Measurements from ENCODE around the gene TH. TPM values are rescaled to one million over a fixed set of nuclear protein-coding genes. Genes with fewer than 3 reads are reported as not detected.

The TH gene
- total and polyA plus RNA-seq, 2 experiments from 2014 or later: 0.34 TPM; not detected in 1

DNA sequence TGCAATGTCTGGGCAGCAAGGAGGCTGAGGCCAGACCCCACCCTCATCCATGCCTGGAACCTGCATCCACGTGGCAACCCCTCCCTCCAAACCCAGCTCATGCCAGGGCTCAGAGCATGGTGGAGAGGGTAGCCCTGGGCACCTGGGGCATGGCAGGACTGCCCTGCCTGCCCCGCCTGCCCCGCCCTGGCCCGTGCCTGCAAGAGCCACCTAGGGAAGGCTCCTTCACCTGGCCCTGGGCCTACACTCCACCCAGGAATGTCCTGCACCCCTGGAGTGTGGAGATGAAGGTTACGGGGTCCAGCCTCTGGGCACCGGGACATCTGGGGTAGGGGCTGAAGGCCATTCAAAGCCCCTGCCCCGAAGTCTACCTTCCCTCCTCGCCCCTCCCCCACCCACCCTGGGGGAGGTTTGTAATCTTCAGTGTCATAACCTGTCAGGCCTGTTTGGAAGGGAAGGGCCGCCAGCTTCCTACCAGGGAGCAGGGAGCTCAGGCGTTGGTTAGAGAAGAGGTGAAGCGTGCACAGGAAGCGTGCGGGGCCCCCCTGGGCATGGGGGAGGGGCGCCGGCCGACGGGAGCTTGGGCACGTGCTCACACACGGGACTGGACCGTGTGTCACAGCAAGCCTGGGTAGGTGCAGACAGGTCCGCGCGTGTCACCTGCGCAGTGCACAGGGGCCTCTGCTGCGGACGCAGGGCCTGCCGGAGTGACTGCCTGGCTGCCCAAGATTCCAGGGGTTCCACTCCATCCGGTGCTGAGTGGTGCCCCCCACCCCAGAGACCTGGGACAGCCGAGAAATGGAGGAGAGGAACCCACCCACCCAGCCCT, 30.7 kb upstream of the TH start:
- H3K27me3 Mint-ChIP-seq (ENCODE audit: insufficient read depth, low read depth, poor library complexity): peaks cover 8% of the 10 kb centered on the region
- ATAC-seq: no peak; the same call in 1 of the 3 replicates
- no peak overlapping the region for H3K27ac ChIP-seq (ENCODE audit: low read depth)

More for the DNA sequence above, 30.7 kb upstream of the TH start:
- Mint-ChIP-seq H3K27ac (no peak overlapping the region), H3K9me3 (peaks cover 3% of the 10 kb centered on the region; the same call in 2 of the 3 replicates), H3K36me3 (ENCODE audit: low read depth) (no peaks in the 10 kb centered on the region), H3K4me1 (no peaks in the 10 kb centered on the region), H3K4me3 (no peak overlapping the region)
- H2AFZ ChIP-seq: no peak overlapping the region
- H3K4me2 ChIP-seq: no peak overlapping the region
- H3K4me3 ChIP-seq: no peak overlapping the region
- H3K9me2 ChIP-seq (ENCODE audit: insufficient read depth): no peaks in the 10 kb centered on the region
- no peaks in the 10 kb centered on the region for H3K4me1 ChIP-seq (ENCODE audit: insufficient read depth)
- no peak for TF ChIP-seq NANOG (IDR thresholded peaks at IDR 0.05; ENCODE audit: borderline replicate concordance)
- TF ChIP-seq CREB1 (CRISPR knock-in tag; IDR thresholded peaks at IDR 0.05; ENCODE audit: low read depth): no peak
- no peak for TF ChIP-seq ZNF114 (CRISPR knock-in tag; IDR thresholded peaks at IDR 0.05)
- TF ChIP-seq, protein P1, sequence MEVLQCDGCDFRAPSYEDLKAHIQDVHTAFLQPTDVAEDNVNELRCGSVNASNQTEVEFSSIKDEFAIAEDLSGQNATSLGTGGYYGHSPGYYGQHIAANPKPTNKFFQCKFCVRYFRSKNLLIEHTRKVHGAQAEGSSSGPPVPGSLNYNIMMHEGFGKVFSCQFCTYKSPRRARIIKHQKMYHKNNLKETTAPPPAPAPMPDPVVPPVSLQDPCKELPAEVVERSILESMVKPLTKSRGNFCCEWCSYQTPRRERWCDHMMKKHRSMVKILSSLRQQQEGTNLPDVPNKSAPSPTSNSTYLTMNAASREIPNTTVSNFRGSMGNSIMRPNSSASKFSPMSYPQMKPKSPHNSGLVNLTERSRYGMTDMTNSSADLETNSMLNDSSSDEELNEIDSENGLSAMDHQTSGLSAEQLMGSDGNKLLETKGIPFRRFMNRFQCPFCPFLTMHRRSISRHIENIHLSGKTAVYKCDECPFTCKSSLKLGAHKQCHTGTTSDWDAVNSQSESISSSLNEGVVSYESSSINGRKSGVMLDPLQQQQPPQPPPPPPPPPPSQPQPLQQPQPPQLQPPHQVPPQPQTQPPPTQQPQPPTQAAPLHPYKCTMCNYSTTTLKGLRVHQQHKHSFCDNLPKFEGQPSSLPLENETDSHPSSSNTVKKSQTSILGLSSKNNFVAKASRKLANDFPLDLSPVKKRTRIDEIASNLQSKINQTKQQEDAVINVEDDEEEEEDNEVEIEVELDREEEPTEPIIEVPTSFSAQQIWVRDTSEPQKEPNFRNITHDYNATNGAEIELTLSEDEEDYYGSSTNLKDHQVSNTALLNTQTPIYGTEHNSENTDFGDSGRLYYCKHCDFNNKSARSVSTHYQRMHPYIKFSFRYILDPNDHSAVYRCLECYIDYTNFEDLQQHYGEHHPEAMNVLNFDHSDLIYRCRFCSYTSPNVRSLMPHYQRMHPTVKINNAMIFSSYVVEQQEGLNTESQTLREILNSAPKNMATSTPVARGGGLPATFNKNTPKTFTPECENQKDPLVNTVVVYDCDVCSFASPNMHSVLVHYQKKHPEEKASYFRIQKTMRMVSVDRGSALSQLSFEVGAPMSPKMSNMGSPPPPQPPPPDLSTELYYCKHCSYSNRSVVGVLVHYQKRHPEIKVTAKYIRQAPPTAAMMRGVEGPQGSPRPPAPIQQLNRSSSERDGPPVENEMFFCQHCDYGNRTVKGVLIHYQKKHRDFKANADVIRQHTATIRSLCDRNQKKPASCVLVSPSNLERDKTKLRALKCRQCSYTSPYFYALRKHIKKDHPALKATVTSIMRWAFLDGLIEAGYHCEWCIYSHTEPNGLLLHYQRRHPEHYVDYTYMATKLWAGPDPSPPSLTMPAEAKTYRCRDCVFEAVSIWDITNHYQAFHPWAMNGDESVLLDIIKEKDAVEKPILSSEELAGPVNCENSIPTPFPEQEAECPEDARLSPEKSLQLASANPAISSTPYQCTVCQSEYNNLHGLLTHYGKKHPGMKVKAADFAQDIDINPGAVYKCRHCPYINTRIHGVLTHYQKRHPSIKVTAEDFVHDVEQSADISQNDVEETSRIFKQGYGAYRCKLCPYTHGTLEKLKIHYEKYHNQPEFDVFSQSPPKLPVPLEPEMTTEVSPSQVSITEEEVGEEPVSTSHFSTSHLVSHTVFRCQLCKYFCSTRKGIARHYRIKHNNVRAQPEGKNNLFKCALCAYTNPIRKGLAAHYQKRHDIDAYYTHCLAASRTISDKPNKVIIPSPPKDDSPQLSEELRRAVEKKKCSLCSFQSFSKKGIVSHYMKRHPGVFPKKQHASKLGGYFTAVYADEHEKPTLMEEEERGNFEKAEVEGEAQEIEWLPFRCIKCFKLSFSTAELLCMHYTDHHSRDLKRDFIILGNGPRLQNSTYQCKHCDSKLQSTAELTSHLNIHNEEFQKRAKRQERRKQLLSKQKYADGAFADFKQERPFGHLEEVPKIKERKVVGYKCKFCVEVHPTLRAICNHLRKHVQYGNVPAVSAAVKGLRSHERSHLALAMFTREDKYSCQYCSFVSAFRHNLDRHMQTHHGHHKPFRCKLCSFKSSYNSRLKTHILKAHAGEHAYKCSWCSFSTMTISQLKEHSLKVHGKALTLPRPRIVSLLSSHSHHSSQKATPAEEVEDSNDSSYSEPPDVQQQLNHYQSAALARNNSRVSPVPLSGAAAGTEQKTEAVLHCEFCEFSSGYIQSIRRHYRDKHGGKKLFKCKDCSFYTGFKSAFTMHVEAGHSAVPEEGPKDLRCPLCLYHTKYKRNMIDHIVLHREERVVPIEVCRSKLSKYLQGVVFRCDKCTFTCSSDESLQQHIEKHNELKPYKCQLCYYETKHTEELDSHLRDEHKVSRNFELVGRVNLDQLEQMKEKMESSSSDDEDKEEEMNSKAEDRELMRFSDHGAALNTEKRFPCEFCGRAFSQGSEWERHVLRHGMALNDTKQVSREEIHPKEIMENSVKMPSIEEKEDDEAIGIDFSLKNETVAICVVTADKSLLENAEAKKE (CRISPR knock-in tag; IDR thresholded peaks at IDR 0.05): no peak
- TF ChIP-seq STAT1 (IDR thresholded peaks at IDR 0.05; ENCODE audit: unreplicated experiment): no peak
- TF ChIP-seq ETS1 (IDR thresholded peaks at IDR 0.05): no peak
- TF ChIP-seq REST (IDR thresholded peaks at IDR 0.05; ENCODE audit: unreplicated experiment): no peak
- no peak for TF ChIP-seq EZH2phosphoT487 (IDR thresholded peaks at IDR 0.05; ENCODE audit: unreplicated experiment)
- TF ChIP-seq, protein P2, sequence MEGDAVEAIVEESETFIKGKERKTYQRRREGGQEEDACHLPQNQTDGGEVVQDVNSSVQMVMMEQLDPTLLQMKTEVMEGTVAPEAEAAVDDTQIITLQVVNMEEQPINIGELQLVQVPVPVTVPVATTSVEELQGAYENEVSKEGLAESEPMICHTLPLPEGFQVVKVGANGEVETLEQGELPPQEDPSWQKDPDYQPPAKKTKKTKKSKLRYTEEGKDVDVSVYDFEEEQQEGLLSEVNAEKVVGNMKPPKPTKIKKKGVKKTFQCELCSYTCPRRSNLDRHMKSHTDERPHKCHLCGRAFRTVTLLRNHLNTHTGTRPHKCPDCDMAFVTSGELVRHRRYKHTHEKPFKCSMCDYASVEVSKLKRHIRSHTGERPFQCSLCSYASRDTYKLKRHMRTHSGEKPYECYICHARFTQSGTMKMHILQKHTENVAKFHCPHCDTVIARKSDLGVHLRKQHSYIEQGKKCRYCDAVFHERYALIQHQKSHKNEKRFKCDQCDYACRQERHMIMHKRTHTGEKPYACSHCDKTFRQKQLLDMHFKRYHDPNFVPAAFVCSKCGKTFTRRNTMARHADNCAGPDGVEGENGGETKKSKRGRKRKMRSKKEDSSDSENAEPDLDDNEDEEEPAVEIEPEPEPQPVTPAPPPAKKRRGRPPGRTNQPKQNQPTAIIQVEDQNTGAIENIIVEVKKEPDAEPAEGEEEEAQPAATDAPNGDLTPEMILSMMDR (conservative IDR thresholded peaks at IDR 0.05; ENCODE audit: low read depth in 2 of 2): no peak
- no peak for TF ChIP-seq ZNF331 (CRISPR knock-in tag; IDR thresholded peaks at IDR 0.05; ENCODE audit: low read depth)
- TF ChIP-seq EZH2 (IDR thresholded peaks at IDR 0.05; ENCODE audit: low read depth, unreplicated experiment): no peak
- TF ChIP-seq POLR2AphosphoS5 (IDR thresholded peaks at IDR 0.05; ENCODE audit: low read depth): no peak
- TF ChIP-seq JUNB (IDR thresholded peaks at IDR 0.05; ENCODE audit: unreplicated experiment): no peak
- H3K27me3 ChIP-seq (ENCODE audit: insufficient read depth): no peaks in the 10 kb centered on the region
- H3K79me2 ChIP-seq (replicated peaks; ENCODE audit: insufficient read depth): no peaks in the 10 kb centered on the region
- no peak for DNase-seq (ENCODE audit: low spot score)
- no peaks in the 10 kb centered on the region for H3K36me3 ChIP-seq (ENCODE audit: insufficient read depth)
- H3F3A ChIP-seq (replicated peaks; ENCODE audit: low read depth): no peaks in the 10 kb centered on the region
- no peaks in the 10 kb centered on the region for H4K20me1 ChIP-seq (replicated peaks; ENCODE audit: insufficient read depth)

Measured in GM23338 (cell line).